H9 (cell line): ENCODE measurements around the gene GMPS. TPM values are rescaled to one million over a fixed set of nuclear protein-coding genes. Genes with fewer than 3 reads are reported as not detected.

Source experiments
- DNase-seq: peaks from one replicate; pipeline ENCODE4 v3.0.0-alpha.2; 2017
- H2AFZ ChIP-seq: one replicate; pipeline ENCODE4 v1.6.1; 2013; ENCODE audit warnings: mild to moderate bottlenecking, low read length, control low read depth, moderate library complexity
- H2AK5ac ChIP-seq: 2 replicates; pipeline ENCODE4 v1.6.1; 2013; ENCODE audit warnings: low read length, control low read depth, mixed read lengths; ENCODE audit not compliant: insufficient read length
- H2BK120ac ChIP-seq: one replicate; pipeline ENCODE4 v1.6.1; 2013; ENCODE audit warnings: low read depth, mild to moderate bottlenecking, low read length, control low read depth, inconsistent platforms; ENCODE audit not compliant: poor library complexity, severe bottlenecking
- H2BK12ac ChIP-seq: 2 replicates; pipeline ENCODE4 v1.6.1; 2013; ENCODE audit warnings: low read length, control low read depth, mixed read lengths, low read depth; ENCODE audit not compliant: insufficient read length
- H2BK15ac ChIP-seq: 2 replicates; pipeline ENCODE4 v1.6.1; 2013; ENCODE audit warnings: low read depth, low read length, control low read depth
- H2BK20ac ChIP-seq: one replicate; pipeline ENCODE4 v1.6.1; 2013; ENCODE audit warnings: low read depth, mild to moderate bottlenecking, low read length, control low read depth, inconsistent platforms; ENCODE audit not compliant: poor library complexity, severe bottlenecking
- H2BK5ac ChIP-seq: 2 replicates; pipeline ENCODE4 v1.6.1; 2013; ENCODE audit warnings: low read length, control low read depth, mixed read lengths; ENCODE audit not compliant: insufficient read length
- H3K14ac ChIP-seq: 2 replicates; pipeline ENCODE4 v1.6.1; 2013; ENCODE audit warnings: low read length, control low read depth; ENCODE audit not compliant: insufficient read depth
- H3K18ac ChIP-seq: 2 replicates; pipeline ENCODE4 v1.6.1; 2013; ENCODE audit warnings: low read depth, mild to moderate bottlenecking, mixed read lengths, low read length, control low read depth; ENCODE audit not compliant: insufficient read length
- H3K23ac ChIP-seq: 2 replicates; pipeline ENCODE4 v1.6.1; 2013; ENCODE audit warnings: low read length, control low read depth, mixed read lengths, low read depth; ENCODE audit not compliant: insufficient read length
- H3K23me2 ChIP-seq: 2 replicates; pipeline ENCODE4 v1.6.1; 2013; ENCODE audit warnings: low read depth, mild to moderate bottlenecking, mixed read lengths, low read length, control low read depth; ENCODE audit not compliant: insufficient read length, poor library complexity, severe bottlenecking
- H3K27ac ChIP-seq: 2 replicates; pipeline ENCODE4 v1.5.1; 2013; ENCODE audit warnings: low read length, control low read depth, mixed read lengths, low read depth; ENCODE audit not compliant: insufficient read length
- H3K27me3 ChIP-seq: 2 replicates; pipeline ENCODE4 v1.6.1; 2013; ENCODE audit warnings: low read length, control low read depth, inconsistent platforms; ENCODE audit not compliant: insufficient read depth
- H3K4ac ChIP-seq: 2 replicates; pipeline ENCODE4 v1.6.1; 2013; ENCODE audit warnings: low read depth, mild to moderate bottlenecking, control low read depth, inconsistent platforms, low read length, moderate library complexity
- H3K4me1 ChIP-seq: 2 replicates; pipeline ENCODE4 v1.6.1; 2013; ENCODE audit warnings: low read length, control low read depth, inconsistent platforms; ENCODE audit not compliant: insufficient read depth
- H3K4me2 ChIP-seq: 2 replicates; pipeline ENCODE4 v1.6.1; 2013; ENCODE audit warnings: low read length, control low read depth, mixed read lengths; ENCODE audit not compliant: insufficient read length, insufficient read depth
- H3K56ac ChIP-seq: 2 replicates; pipeline ENCODE4 v1.6.1; 2013; ENCODE audit warnings: low read depth, mild to moderate bottlenecking, mixed read lengths, low read length, control low read depth; ENCODE audit not compliant: insufficient read length
- H3K79me1 ChIP-seq: 2 replicates; pipeline ENCODE4 v1.6.1; 2013; ENCODE audit warnings: low read depth, mild to moderate bottlenecking, moderate library complexity, low read length, control low read depth, inconsistent platforms; ENCODE audit not compliant: insufficient read depth, poor library complexity, severe bottlenecking
- H3K79me2 ChIP-seq: 2 replicates; pipeline ENCODE4 v1.6.1; 2013; ENCODE audit warnings: low read length, control low read depth, inconsistent platforms; ENCODE audit not compliant: insufficient read depth
- H3K9ac ChIP-seq: 2 replicates; pipeline ENCODE4 v1.6.1; 2013; ENCODE audit warnings: low read length, control low read depth, mixed read lengths; ENCODE audit not compliant: insufficient read length; ENCODE audit errors: extremely low read depth
- H3K9me3 ChIP-seq: one replicate; pipeline ENCODE4 v1.6.1; 2013; ENCODE audit warnings: low read depth, low read length, inconsistent platforms; ENCODE audit not compliant: control insufficient read depth
- H3T11ph ChIP-seq: one replicate; pipeline ENCODE4 v1.6.1; 2013; ENCODE audit warnings: mild to moderate bottlenecking, low read length, control low read depth, inconsistent platforms
- H4K20me1 ChIP-seq: one replicate; pipeline ENCODE4 v1.6.1; 2013; ENCODE audit not compliant: control insufficient read depth, insufficient read length, insufficient read depth
- H4K5ac ChIP-seq: 2 replicates; pipeline ENCODE4 v1.6.1; 2013; ENCODE audit warnings: low read depth, mild to moderate bottlenecking, mixed read lengths, low read length, control low read depth; ENCODE audit not compliant: insufficient read length
- H4K8ac ChIP-seq: replicated peaks from 2 replicates; pipeline ENCODE4 v1.6.1; 2013; ENCODE audit warnings: low read length, control low read depth, mixed read lengths, low read depth; ENCODE audit not compliant: insufficient read length
- H4K91ac ChIP-seq: 2 replicates; pipeline ENCODE4 v1.6.1; 2013; ENCODE audit warnings: low read depth, mild to moderate bottlenecking, moderate library complexity, mixed read lengths, low read length, control low read depth; ENCODE audit not compliant: insufficient read length
- H3K27ac Mint-ChIP-seq, 3 experiments: 2 replicates in 2 of 3; 3 replicates in 1 of 3; pipeline ENCODE4 v1.8.0; 2020 to 2021; ENCODE audit warnings: mixed read lengths in 3 of 3, mild to moderate bottlenecking in 1 of 3, moderate library complexity in 1 of 3
- H3K27me3 Mint-ChIP-seq: 2 replicates; pipeline ENCODE4 v1.8.0; 2021; ENCODE audit warnings: low read depth, mild to moderate bottlenecking, moderate library complexity, mixed read lengths
- H3K36me3 Mint-ChIP-seq, 3 experiments: 2 replicates in 2 of 3; 3 replicates in 1 of 3; pipeline ENCODE4 v1.8.0; 2020 to 2021; ENCODE audit warnings: low read depth in 3 of 3, mixed read lengths in 3 of 3; ENCODE audit not compliant: insufficient read depth in 1 of 3
- H3K4me1 Mint-ChIP-seq, 2 experiments: 2 replicates each; pipeline ENCODE4 v1.8.0; 2020; ENCODE audit warnings: mixed read lengths in 2 of 2
- H3K4me3 Mint-ChIP-seq, 2 experiments: 2 replicates in 1 of 2; 3 replicates in 1 of 2; pipeline ENCODE4 v1.8.0; 2020 to 2021; ENCODE audit warnings: mild to moderate bottlenecking in 2 of 2, mixed read lengths in 2 of 2, moderate library complexity in 1 of 2
- H3K9me3 Mint-ChIP-seq, 2 experiments: 2 replicates in 1 of 2; 3 replicates in 1 of 2; pipeline ENCODE4 v1.8.0; 2020; ENCODE audit warnings: mild to moderate bottlenecking in 2 of 2, mixed read lengths in 2 of 2, moderate library complexity in 1 of 2
- WGBS: extraction: QIAGEN DNeasy Blood & Tissue Kit; methylation state at CpG from one replicate; pipeline ENCODE4 v1.1.7; 2013; ENCODE audit warnings: missing lambda C conversion rate, low lambda C conversion rate, mixed read lengths; ENCODE audit not compliant: insufficient read length; ENCODE audit errors: extremely low coverage; 5-methylcytosine and 5-hydroxymethylcytosine counted together
- total RNA-seq: library from RNA; stranded (reverse); gene quantifications from 2 replicates; pipeline ENCODE4 v1.2.1, GENCODE V29; 2021
- TF ChIP-seq, protein P1 (sequence below): fragments of 200-600 bp; sonication (generic); conservative IDR thresholded peaks from 3 replicates; pipeline ENCODE4 v1.8.0; 2021; ENCODE audit warnings: antibody characterized with exemption, mild to moderate bottlenecking

Gene GMPS
- total RNA-seq, 1 experiment from 2014 or later = 142 TPM

GRCh38 chr3:155979746-155980145 lies 109.3 kb downstream of the GMPS start:
- H2BK15ac ChIP-seq = no peak overlapping the region
- Mint-ChIP-seq H3K36me3 (no peaks in the 10 kb centered on the region), H3K9me3 (no peaks in the 10 kb centered on the region; a peak in 1 of 5 replicates), H3K4me1 (peaks cover 4 to 6% of the 10 kb centered on the region in 2 experiments; a peak in 3 of 4 replicates), H3K4me3 (no peak overlapping the region), H3K27me3 (no peaks in the 10 kb centered on the region), H3K27ac (no peak overlapping the region)
- no peak overlapping the region for H2BK5ac ChIP-seq
- H3K4ac ChIP-seq = no peak overlapping the region
- no peak overlapping the region for H4K8ac ChIP-seq
- H2BK120ac ChIP-seq = no peak overlapping the region
- TF ChIP-seq, protein P1, sequence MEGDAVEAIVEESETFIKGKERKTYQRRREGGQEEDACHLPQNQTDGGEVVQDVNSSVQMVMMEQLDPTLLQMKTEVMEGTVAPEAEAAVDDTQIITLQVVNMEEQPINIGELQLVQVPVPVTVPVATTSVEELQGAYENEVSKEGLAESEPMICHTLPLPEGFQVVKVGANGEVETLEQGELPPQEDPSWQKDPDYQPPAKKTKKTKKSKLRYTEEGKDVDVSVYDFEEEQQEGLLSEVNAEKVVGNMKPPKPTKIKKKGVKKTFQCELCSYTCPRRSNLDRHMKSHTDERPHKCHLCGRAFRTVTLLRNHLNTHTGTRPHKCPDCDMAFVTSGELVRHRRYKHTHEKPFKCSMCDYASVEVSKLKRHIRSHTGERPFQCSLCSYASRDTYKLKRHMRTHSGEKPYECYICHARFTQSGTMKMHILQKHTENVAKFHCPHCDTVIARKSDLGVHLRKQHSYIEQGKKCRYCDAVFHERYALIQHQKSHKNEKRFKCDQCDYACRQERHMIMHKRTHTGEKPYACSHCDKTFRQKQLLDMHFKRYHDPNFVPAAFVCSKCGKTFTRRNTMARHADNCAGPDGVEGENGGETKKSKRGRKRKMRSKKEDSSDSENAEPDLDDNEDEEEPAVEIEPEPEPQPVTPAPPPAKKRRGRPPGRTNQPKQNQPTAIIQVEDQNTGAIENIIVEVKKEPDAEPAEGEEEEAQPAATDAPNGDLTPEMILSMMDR = no peak
- H3T11ph ChIP-seq = no peak overlapping the region
- H2BK20ac ChIP-seq = no peak overlapping the region
- no peak overlapping the region for H4K91ac ChIP-seq
- H3K27ac ChIP-seq = no peak overlapping the region
- no peak overlapping the region for H3K9ac ChIP-seq
- no peaks in the 10 kb centered on the region for H3K9me3 ChIP-seq
- no peak overlapping the region for H3K4me2 ChIP-seq
- no peaks in the 10 kb centered on the region for H4K20me1 ChIP-seq
- no peaks in the 10 kb centered on the region for H3K79me1 ChIP-seq
- H3K27me3 ChIP-seq = no peaks in the 10 kb centered on the region
- H3K56ac ChIP-seq = no peak overlapping the region
- no peaks in the 10 kb centered on the region for H3K79me2 ChIP-seq
- no peak overlapping the region for H2AK5ac ChIP-seq
- peaks cover 2% of the 10 kb centered on the region for H3K4me1 ChIP-seq
- no peak overlapping the region for H4K5ac ChIP-seq
- H3K23me2 ChIP-seq = no peaks in the 10 kb centered on the region
- H3K14ac ChIP-seq = no peak overlapping the region
- no peak overlapping the region for H2AFZ ChIP-seq
- no peak overlapping the region for H3K23ac ChIP-seq
- no CpG with 5 or more reads among the region's 3 CpGs for WGBS
- DNase-seq = no peak
- no peak overlapping the region for H3K18ac ChIP-seq
- H2BK12ac ChIP-seq = no peak overlapping the region
